HEK293 (cell line): ENCODE data around the gene EGFR.
A peak's percentile ranks its signal among the peaks of the same experiment; 100 is the strongest.

ENCODE experiments used
- CTCF ChIA-PET: fragments of 350-600 bp; formaldehyde crosslinking; extraction: SDS; loops from one replicate; lab custom pipeline; 2021; ENCODE audit warnings: antibody characterized with exemption; lab: Yijun Ruan, JAX
- POLR2A ChIA-PET: fragments of 300-600 bp; formaldehyde crosslinking; extraction: SDS; loops from one replicate; lab custom pipeline; 2020; ENCODE audit warnings: antibody characterized with exemption, inconsistent platforms; lab: Yijun Ruan, JAX
- H3K27ac ChIP-seq: fragments of 200-500 bp; sonication (Bioruptor generic); 2 replicates; pipeline ENCODE4 v1.5.1; 2014; ENCODE audit warnings: low read depth, low read length, control low read depth, inconsistent platforms; ENCODE audit errors: extremely low read depth
- H3K36me3 ChIP-seq, 2 experiments: fragments of 200-500 bp in 1 of 2; sonication (Bioruptor generic) in 1 of 2; 1 replicate in 1 of 2; 2 replicates in 1 of 2; pipeline ENCODE4 v1.5.1; 2014 to 2017; ENCODE audit warnings: inconsistent platforms in 2 of 2, low read length in 2 of 2; ENCODE audit not compliant: control insufficient read depth in 2 of 2, insufficient read depth in 1 of 2
- H3K4me1 ChIP-seq: fragments of 200-500 bp; sonication (Bioruptor generic); 2 replicates; pipeline ENCODE4 v1.5.1; 2014; ENCODE audit warnings: mild to moderate bottlenecking, low read length, inconsistent platforms; ENCODE audit not compliant: control insufficient read depth, insufficient read depth
- H3K4me3 ChIP-seq: 2 replicates; pipeline ENCODE4 v1.5.1; 2011; ENCODE audit warnings: low read depth, mild to moderate bottlenecking, control low read depth, low read length, moderate library complexity
- H3K9me3 ChIP-seq: fragments of 200-500 bp; sonication (Bioruptor generic); 2 replicates; pipeline ENCODE4 v1.5.1; 2014; ENCODE audit warnings: low read depth, low read length, inconsistent platforms; ENCODE audit not compliant: control insufficient read depth, insufficient read depth
- BCL11B ChIP-seq: fragments of 450-650 bp; formaldehyde crosslinking; IDR thresholded peaks from 2 replicates; pipeline ENCODE4 v1.5.1; 2016; ENCODE audit warnings: low read depth, missing biosample characterization, missing genetic modification characterization
- RBAK ChIP-seq: fragments of 450-650 bp; formaldehyde crosslinking; IDR thresholded peaks from 2 replicates; pipeline ENCODE4 v1.5.1; 2016; ENCODE audit warnings: missing biosample characterization, missing genetic modification characterization
- SCRT2 ChIP-seq: fragments of 450-650 bp; formaldehyde crosslinking; IDR thresholded peaks from 2 replicates; pipeline ENCODE4 v1.5.1; 2016; ENCODE audit warnings: missing biosample characterization, missing genetic modification characterization
- SP3 ChIP-seq: fragments of 450-650 bp; formaldehyde crosslinking; IDR thresholded peaks from 2 replicates; pipeline ENCODE4 v1.5.1; 2016; ENCODE audit warnings: missing biosample characterization, missing genetic modification characterization
- ZFP3 ChIP-seq: fragments of 450-650 bp; formaldehyde crosslinking; IDR thresholded peaks from 2 replicates; pipeline ENCODE4 v1.5.1; 2016; ENCODE audit warnings: low read depth, missing biosample characterization, missing genetic modification characterization
- ZFP41 ChIP-seq: fragments of 450-650 bp; formaldehyde crosslinking; IDR thresholded peaks from 2 replicates; pipeline ENCODE4 v1.5.1; 2016; ENCODE audit warnings: missing biosample characterization, missing genetic modification characterization, borderline replicate concordance
- ZNF112 ChIP-seq: fragments of 450-650 bp; formaldehyde crosslinking; IDR thresholded peaks from 2 replicates; pipeline ENCODE4 v1.5.0; 2017; ENCODE audit warnings: missing biosample characterization, missing genetic modification characterization
- ZNF121 ChIP-seq: fragments of 450-650 bp; formaldehyde crosslinking; IDR thresholded peaks from 2 replicates; pipeline ENCODE4 v1.5.1; 2016; ENCODE audit warnings: missing biosample characterization, missing genetic modification characterization
- ZNF140 ChIP-seq: fragments of 450-650 bp; formaldehyde crosslinking; IDR thresholded peaks from 2 replicates; pipeline ENCODE4 v1.5.1; 2016; ENCODE audit warnings: missing biosample characterization, missing genetic modification characterization
- ZNF184 ChIP-seq: fragments of 450-650 bp; IDR thresholded peaks from 2 replicates; pipeline ENCODE4 v1.5.1; 2018; ENCODE audit warnings: missing biosample characterization, mild to moderate bottlenecking, missing genetic modification characterization
- ZNF214 ChIP-seq: fragments of 450-650 bp; formaldehyde crosslinking; IDR thresholded peaks from 2 replicates; pipeline ENCODE4 v1.5.1; 2017; ENCODE audit warnings: missing biosample characterization, mild to moderate bottlenecking, missing genetic modification characterization, borderline replicate concordance
- ZNF280C ChIP-seq: fragments of 450-650 bp; formaldehyde crosslinking; IDR thresholded peaks from 2 replicates; pipeline ENCODE4 v1.5.1; 2016; ENCODE audit warnings: missing biosample characterization, missing genetic modification characterization
- ZNF423 ChIP-seq: fragments of 450-650 bp; formaldehyde crosslinking; IDR thresholded peaks from 2 replicates; pipeline ENCODE4 v1.5.1; 2016; ENCODE audit warnings: missing biosample characterization, missing genetic modification characterization
- ZNF514 ChIP-seq: fragments of 450-650 bp; formaldehyde crosslinking; IDR thresholded peaks from 2 replicates; pipeline ENCODE4 v1.5.1; 2016; ENCODE audit warnings: missing biosample characterization, missing genetic modification characterization
- ZNF555 ChIP-seq: fragments of 450-650 bp; formaldehyde crosslinking; conservative IDR thresholded peaks from 2 replicates; pipeline ENCODE4 v1.5.1; 2017; ENCODE audit warnings: missing biosample characterization, mild to moderate bottlenecking, missing genetic modification characterization, inconsistent platforms
- ZNF561 ChIP-seq: fragments of 450-650 bp; IDR thresholded peaks from 2 replicates; pipeline ENCODE4 v1.5.1; 2018; ENCODE audit warnings: missing biosample characterization, missing genetic modification characterization, borderline replicate concordance
- ZNF571 ChIP-seq: fragments of 450-650 bp; formaldehyde crosslinking; IDR thresholded peaks from 2 replicates; pipeline ENCODE4 v1.5.0; 2017; ENCODE audit warnings: missing biosample characterization, missing genetic modification characterization
- ZNF621 ChIP-seq: fragments of 450-650 bp; formaldehyde crosslinking; IDR thresholded peaks from 2 replicates; pipeline ENCODE4 v1.5.1; 2017; ENCODE audit warnings: missing biosample characterization, missing genetic modification characterization
- ZNF658 ChIP-seq: fragments of 450-650 bp; formaldehyde crosslinking; IDR thresholded peaks from 2 replicates; pipeline ENCODE4; 2016; ENCODE audit warnings: missing biosample characterization, missing genetic modification characterization
- ZSCAN23 ChIP-seq: fragments of 450-650 bp; formaldehyde crosslinking; IDR thresholded peaks from 2 replicates; pipeline ENCODE4 v1.5.1; 2016; ENCODE audit warnings: missing biosample characterization, missing genetic modification characterization

EGFR gene

GRCh38 chr7:55104123-55104522 lies 85.3 kb downstream of the EGFR start:
- peaks cover 23% of the 10 kb centered on the region for H3K4me1 ChIP-seq
- H3K27ac ChIP-seq, result no peak overlapping the region
- no peaks in the 10 kb centered on the region for H3K9me3 ChIP-seq
- H3K4me3 ChIP-seq, result no peak overlapping the region
- ChIA-PET CTCF (no interaction called here), POLR2A (no interaction called here)
- H3K36me3 ChIP-seq, result no peaks in the 10 kb centered on the region
- TF ChIP-seq SCRT2 (peak; percentile 85), RBAK (tag by site-specific recombination) (no peak)

GRCh38 chr7:55104712-55105433 lies 86.1 kb downstream of the EGFR start:
- TF ChIP-seq ZNF514 (tag by site-specific recombination) (no peak), ZNF571 (tag by site-specific recombination) (no peak), ZFP3 (no peak), BCL11B (tag by site-specific recombination) (no peak), ZSCAN23 (no peak), ZNF621 (tag by site-specific recombination) (no peak), ZNF112 (tag by site-specific recombination) (no peak), ZNF561 (no peak), ZNF423 (tag by site-specific recombination) (no peak), ZNF184 (no peak)
- Histone ChIP-seq H3K9me3 (no peaks in the 10 kb centered on the region), H3K4me1 (peaks cover 27% of the 10 kb centered on the region), H3K27ac (no peak overlapping the region), H3K36me3 (no peaks in the 10 kb centered on the region), H3K4me3 (no peak overlapping the region)
- ChIA-PET CTCF (interaction anchor here (0.6 to 0.7 kb wide), 2 partner anchors 21 to 62 kb away, joined by 3 read pairs; no protein-coding TSS in a partner anchor), POLR2A (no interaction called here)

GRCh38 chr7:55105952-55106351 lies 87.1 kb downstream of the EGFR start:
- TF ChIP-seq ZSCAN23 (no peak), ZNF121 (no peak), ZNF140 (no peak), ZFP41 (tag by site-specific recombination) (no peak), ZNF658 (tag by site-specific recombination) (no peak), ZNF214 (no peak), ZNF555 (tag by site-specific recombination) (no peak), SP3 (tag by site-specific recombination) (no peak), ZNF280C (tag by site-specific recombination) (no peak)
- no peak overlapping the region for H3K27ac ChIP-seq
- H3K4me1 ChIP-seq, result peaks cover 30% of the 10 kb centered on the region
- no peaks in the 10 kb centered on the region for H3K9me3 ChIP-seq
- no peak overlapping the region for H3K4me3 ChIP-seq
- ChIA-PET CTCF (no interaction called here), POLR2A (no interaction called here)
- no peaks in the 10 kb centered on the region for H3K36me3 ChIP-seq
